Brain pericyte (primary cell): ENCODE measurements around the gene CSF1R.

Experiments
- DNase-seq: peaks from one replicate; pipeline ENCODE4 v3.0.0-alpha.2; 2012; ENCODE audit warnings: low read depth, low spot score

CSF1R gene

DNA sequence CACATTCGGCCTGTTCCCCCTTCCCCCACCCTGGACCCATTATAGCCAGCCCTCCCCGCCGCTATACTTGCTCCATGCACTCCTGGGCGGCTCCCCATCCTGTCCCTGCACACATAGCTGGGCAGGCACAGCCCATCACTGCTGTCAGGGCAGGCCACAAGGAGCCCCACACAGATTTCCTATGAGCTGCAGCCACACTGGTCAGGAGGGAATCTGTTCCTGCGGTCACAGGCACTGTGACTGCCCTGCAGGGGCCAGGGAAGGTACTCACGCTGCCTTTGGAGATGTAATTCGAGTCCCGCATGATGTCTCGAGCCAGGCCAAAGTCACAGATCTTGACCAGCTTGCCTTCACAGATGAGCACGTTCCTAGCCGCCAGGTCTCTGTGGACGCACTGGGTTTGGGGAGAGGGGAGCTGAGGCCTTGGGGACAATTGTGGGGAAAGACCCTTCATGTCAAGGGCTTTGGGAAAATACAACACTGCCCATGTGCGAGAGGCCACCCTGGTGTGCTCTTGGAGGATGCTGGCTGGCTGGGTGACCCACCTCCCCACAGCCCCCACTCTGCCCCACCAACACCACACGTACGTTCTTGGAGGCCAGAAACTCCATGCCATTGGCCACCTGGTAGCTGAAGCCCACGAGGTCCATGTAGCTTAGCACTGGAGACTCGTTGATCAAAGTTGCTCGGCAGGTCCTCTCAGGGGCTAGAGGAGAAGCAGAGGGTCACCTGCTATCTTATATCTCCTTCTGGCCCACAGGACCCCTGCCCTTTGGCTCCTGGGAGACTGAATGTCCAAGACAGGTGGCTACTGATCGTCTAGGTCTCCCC lies 34.5 kb upstream of the CSF1R start:
- DNase-seq = no peak

GRCh38 chr5:150120062-150120441 lies 33.7 kb upstream of the CSF1R start:
- DNase-seq = no peak

- no peak for DNase-seq
Measured at GRCh38 chr5:150119421-150120061, 33.2 kb upstream of the CSF1R start.

- no peak for DNase-seq
Measured at GRCh38 chr5:150118561-150119229, 32.3 kb upstream of the CSF1R start.

- no peak for DNase-seq
Measured at GRCh38 chr5:150117945-150118560, 31.7 kb upstream of the CSF1R start.

DNA sequence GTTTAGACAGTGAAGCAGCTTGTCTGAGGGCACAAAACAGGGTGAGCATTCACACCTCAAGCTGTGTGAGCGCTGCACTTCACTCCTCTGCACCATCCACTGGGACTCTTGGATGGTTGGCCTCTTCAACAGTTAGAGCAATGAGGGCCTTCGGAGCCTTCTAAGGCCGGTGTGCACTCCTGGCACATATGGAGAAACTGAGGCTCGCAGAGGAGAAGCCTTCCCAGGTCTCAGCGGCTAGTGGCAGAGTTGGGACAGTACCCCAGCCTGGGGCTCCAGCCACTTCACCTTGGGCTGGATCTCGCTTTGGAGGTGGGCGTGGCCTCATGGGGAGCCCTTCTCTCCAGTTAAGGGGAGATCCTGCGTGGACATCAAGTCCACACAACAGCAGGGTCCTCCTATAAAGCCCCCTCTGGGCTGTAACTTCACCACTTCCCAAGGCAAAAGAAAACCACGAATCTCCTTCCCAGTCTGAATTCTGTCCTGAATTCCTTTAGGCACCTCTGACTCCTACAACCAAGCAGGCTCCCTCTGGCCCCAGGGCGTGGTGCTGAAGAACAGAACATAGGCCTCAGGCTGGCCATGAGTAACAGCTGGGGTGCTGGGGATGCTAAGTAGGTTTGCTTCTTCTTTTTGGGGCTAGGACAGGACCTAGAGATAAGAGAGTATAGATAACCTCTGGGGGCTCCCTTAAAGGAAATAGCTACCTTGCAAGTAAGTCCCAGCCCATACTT lies 30.5 kb upstream of the CSF1R start:
- no peak for DNase-seq

GRCh38 chr5:150114773-150115408 lies 28.5 kb upstream of the CSF1R start:
- DNase-seq = no peak

GRCh38 chr5:150114102-150114641 lies 27.8 kb upstream of the CSF1R start:
- DNase-seq = no peak

DNA sequence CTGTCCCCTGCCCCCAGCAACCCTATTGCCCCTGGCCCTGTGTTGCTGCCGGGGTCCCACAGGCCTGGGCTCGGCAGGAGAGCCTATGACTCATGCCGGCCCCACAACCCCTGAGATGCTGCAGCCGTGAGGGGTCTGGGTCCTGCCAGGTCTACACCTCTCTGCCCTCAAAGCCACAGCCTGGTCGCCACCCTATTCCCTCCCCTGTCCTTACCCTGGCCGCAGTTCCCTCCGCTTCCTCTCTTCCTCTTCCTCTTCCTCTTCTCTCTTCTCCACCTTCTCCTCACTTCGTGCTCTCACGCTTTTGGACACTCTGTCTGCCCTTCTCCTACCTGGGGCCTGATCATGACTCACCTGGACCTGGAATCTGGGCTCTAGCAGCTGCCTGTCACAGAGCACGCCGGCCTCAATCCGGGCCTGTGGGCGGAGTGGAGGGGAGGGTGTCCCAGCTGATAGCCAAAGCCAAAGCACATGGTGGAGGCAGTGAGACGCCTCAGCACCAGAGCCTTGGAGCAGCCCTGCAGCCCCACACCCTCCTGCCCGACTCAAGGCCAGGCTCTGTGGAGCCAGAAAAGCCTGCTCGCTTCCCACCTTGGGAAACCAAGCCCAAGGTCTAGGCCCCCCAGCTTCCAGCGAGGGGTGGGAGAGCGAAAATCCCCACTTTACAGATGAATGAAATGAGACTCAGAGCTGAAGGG lies 26.8 kb upstream of the CSF1R start:
- no peak for DNase-seq

DNA sequence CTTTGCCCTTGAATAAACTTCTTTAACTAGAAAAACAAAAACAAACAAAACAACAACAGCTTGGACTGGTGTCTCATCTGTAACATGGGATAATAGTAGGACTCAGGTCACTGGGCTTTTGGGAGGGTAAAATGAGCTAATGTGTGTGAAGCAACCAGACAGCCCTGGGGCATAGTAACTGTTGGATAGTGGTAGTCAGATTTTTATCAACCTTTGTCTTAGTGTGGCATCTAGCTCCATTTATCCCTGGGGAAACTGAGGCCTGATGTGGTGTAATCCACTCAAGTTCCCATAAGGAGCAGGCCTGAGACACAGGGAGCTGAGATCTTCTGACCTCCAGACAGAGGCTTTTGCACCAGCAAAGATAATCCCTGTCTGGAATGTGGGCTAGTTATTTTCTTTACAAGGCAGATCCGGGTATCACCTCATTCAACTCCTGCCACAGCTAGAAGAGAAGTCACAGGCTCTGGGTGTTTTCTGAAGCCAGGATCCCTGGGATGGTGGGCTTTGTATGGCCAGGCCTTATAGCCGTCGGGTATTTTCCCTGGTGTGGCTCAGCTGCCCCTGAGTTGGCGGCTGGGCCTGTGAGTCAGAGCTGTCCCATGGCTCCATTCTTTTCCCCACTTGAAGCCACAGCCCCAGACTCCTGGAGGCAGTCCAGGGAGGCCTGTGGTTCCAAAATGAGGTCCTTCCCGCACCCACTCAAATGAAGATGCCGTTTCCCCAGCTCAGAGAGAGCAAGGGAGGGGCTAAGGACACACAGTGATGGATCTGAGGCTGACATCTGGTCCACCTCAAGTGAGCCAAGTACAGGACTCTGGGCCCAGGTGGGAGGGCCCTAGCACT lies 26.1 kb upstream of the CSF1R start:
- peak; percentile 68 for DNase-seq

GRCh38 chr5:150111122-150111521 lies 24.8 kb upstream of the CSF1R start:
- DNase-seq = no peak

DNA sequence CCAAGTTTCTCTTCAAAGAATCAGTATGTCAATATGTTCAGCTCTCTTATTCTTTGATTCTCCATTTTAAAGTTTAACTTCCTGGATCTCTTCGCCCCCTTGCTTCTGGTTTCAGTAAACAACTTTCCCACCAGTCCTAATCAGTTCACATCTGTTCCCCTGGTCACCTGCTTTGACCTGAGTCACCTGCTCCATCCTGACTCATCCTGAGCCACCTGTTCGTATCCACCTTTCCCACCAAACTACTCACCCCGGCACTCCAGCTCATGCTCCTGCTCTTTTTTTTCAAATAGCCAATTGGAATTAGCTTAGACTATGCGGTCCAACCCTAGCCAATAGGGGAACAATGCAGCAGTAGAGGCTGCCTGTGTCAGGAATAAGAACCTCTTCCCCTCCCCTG lies 23.6 kb upstream of the CSF1R start:
- no peak for DNase-seq

DNA sequence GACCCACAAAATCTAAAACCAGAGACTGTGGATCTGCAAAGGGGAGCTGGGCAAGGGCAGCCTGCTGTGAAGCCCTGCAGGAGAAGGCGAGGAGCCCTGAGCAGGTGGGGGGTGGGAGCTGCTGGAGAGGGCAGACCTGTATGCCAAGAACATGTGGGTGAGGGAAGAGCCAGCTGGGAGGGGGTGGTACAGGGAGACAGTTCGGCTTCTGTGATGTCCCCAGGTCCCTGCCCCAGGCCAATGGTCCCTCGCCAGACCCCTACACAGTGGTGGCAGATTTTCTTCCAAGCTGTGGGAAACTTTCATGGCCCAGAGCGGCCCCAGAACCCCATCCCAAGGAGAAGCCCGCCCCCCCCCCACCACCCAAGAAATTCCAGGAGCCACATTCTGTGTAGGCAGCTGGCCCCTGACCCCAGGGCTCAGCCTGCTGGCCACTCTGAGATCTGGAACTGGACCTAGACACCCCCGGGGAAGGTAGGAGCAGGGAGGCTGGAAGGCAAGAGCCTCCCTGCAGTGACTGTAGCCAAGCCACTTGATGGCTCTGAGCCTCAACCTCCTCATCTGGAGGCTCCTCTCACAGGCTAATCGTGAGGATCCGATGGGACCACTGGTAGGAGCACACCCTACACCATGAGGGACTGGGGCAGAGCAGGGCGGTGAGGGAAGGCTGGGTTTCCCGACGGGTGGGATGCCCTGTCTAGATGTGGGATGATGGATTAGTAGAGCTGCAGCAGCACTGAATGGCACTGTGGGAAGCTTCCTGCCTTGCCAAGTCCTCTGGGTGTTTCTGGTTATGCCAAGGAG lies 22.6 kb upstream of the CSF1R start:
- no peak for DNase-seq

DNA sequence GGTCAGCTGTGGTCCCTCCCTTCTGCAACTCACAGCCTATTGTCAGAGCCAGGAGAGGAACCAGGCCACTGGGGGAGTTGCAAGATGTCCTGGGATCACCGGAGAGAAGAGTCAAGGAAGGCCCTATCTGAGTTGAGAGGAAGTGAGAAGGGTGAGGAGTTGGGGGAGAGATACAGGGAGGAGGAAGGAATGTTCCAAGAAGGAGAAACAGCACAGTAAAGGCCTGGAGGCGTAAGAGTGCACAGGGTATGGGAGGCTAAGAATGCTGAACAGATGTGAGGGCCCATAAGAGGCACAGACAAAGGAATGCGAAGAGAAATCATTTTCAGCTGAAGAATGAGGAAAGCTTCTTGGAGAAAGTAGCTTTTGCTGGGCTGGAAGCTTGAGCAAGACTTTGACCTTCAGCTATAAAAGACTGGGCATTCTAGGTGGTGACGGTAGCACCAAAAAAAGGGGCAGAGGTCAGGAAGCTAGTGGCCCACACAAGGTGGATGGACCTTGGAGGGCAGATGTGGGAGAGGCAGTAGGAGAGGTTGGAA lies 21.6 kb upstream of the CSF1R start:
- no peak for DNase-seq

- no peak for DNase-seq
Measured at GRCh38 chr5:150106674-150107426, 20.5 kb upstream of the CSF1R start.

DNA sequence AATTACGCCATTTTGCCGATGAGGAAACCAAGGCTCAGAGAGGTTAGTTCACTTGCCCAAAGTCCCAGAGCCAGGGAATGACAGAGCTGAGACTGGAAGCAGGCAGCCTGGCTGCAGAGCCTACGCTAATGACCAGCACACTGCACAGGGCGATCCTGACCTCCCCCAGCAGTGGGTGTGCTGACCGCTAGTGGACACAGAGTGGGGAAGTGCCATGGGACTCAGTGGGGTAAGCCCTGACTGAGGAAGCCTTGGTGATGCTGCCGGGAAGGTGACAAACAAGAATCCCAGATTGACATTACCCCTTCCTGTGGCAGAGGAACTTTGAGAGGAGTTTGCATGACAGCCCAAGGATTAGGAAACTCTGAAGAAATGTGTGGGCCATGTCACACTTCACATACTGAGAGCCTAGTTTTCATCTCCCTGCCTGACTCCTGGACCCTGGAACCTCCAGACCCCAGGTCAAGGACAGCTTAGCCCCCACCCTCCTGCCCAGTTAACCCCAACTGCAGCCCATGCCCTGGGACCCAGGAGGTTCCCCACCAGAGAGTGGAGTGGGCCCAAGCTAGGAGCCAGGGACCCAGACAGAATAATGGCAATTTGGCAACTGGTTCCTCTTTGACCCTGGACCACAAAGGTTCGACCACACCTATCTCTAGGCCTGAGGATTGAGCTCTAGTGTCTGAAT lies 19.7 kb upstream of the CSF1R start:
- no peak for DNase-seq

DNA sequence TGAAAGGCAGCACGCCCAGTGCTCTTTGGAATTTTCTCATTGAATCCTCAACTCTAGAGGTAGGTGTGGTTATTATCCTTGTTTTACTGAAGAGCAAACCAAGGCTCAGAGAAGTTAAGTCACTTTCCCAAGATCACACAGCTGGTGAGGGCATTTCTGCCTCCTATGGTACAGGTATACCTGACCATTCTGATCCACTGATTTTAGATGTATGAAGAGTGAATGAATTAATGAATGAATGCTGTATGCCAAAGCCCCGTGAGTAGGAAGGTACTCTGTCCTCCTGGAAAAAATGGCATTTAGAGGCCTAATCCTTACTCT lies 18.2 kb upstream of the CSF1R start:
- no peak for DNase-seq
